H9 (cell line): Measurements from ENCODE around the gene SLC7A5. TPM values are rescaled to one million over a fixed set of nuclear protein-coding genes. Genes with fewer than 3 reads are reported as not detected.

Experiments used
- DNase-seq: peaks from one replicate; pipeline ENCODE4 v3.0.0-alpha.2; 2017
- H2AFZ ChIP-seq: one replicate; pipeline ENCODE4 v1.6.1; 2013; ENCODE audit warnings: mild to moderate bottlenecking, low read length, control low read depth, moderate library complexity
- H2AK5ac ChIP-seq: 2 replicates; pipeline ENCODE4 v1.6.1; 2013; ENCODE audit warnings: low read length, control low read depth, mixed read lengths; ENCODE audit not compliant: insufficient read length
- H2BK120ac ChIP-seq: one replicate; pipeline ENCODE4 v1.6.1; 2013; ENCODE audit warnings: low read depth, mild to moderate bottlenecking, low read length, control low read depth, inconsistent platforms; ENCODE audit not compliant: poor library complexity, severe bottlenecking
- H2BK12ac ChIP-seq: 2 replicates; pipeline ENCODE4 v1.6.1; 2013; ENCODE audit warnings: low read length, control low read depth, mixed read lengths, low read depth; ENCODE audit not compliant: insufficient read length
- H2BK15ac ChIP-seq: 2 replicates; pipeline ENCODE4 v1.6.1; 2013; ENCODE audit warnings: low read depth, low read length, control low read depth
- H2BK20ac ChIP-seq: one replicate; pipeline ENCODE4 v1.6.1; 2013; ENCODE audit warnings: low read depth, mild to moderate bottlenecking, low read length, control low read depth, inconsistent platforms; ENCODE audit not compliant: poor library complexity, severe bottlenecking
- H2BK5ac ChIP-seq: 2 replicates; pipeline ENCODE4 v1.6.1; 2013; ENCODE audit warnings: low read length, control low read depth, mixed read lengths; ENCODE audit not compliant: insufficient read length
- H3K14ac ChIP-seq: 2 replicates; pipeline ENCODE4 v1.6.1; 2013; ENCODE audit warnings: low read length, control low read depth; ENCODE audit not compliant: insufficient read depth
- H3K18ac ChIP-seq: 2 replicates; pipeline ENCODE4 v1.6.1; 2013; ENCODE audit warnings: low read depth, mild to moderate bottlenecking, mixed read lengths, low read length, control low read depth; ENCODE audit not compliant: insufficient read length
- H3K23ac ChIP-seq: 2 replicates; pipeline ENCODE4 v1.6.1; 2013; ENCODE audit warnings: low read length, control low read depth, mixed read lengths, low read depth; ENCODE audit not compliant: insufficient read length
- H3K23me2 ChIP-seq: 2 replicates; pipeline ENCODE4 v1.6.1; 2013; ENCODE audit warnings: low read depth, mild to moderate bottlenecking, mixed read lengths, low read length, control low read depth; ENCODE audit not compliant: insufficient read length, poor library complexity, severe bottlenecking
- H3K27ac ChIP-seq: 2 replicates; pipeline ENCODE4 v1.5.1; 2013; ENCODE audit warnings: low read length, control low read depth, mixed read lengths, low read depth; ENCODE audit not compliant: insufficient read length
- H3K27me3 ChIP-seq: 2 replicates; pipeline ENCODE4 v1.6.1; 2013; ENCODE audit warnings: low read length, control low read depth, inconsistent platforms; ENCODE audit not compliant: insufficient read depth
- H3K4ac ChIP-seq: 2 replicates; pipeline ENCODE4 v1.6.1; 2013; ENCODE audit warnings: low read depth, mild to moderate bottlenecking, control low read depth, inconsistent platforms, low read length, moderate library complexity
- H3K4me1 ChIP-seq: 2 replicates; pipeline ENCODE4 v1.6.1; 2013; ENCODE audit warnings: low read length, control low read depth, inconsistent platforms; ENCODE audit not compliant: insufficient read depth
- H3K4me2 ChIP-seq: 2 replicates; pipeline ENCODE4 v1.6.1; 2013; ENCODE audit warnings: low read length, control low read depth, mixed read lengths; ENCODE audit not compliant: insufficient read length, insufficient read depth
- H3K56ac ChIP-seq: 2 replicates; pipeline ENCODE4 v1.6.1; 2013; ENCODE audit warnings: low read depth, mild to moderate bottlenecking, mixed read lengths, low read length, control low read depth; ENCODE audit not compliant: insufficient read length
- H3K79me1 ChIP-seq: 2 replicates; pipeline ENCODE4 v1.6.1; 2013; ENCODE audit warnings: low read depth, mild to moderate bottlenecking, moderate library complexity, low read length, control low read depth, inconsistent platforms; ENCODE audit not compliant: insufficient read depth, poor library complexity, severe bottlenecking
- H3K79me2 ChIP-seq: 2 replicates; pipeline ENCODE4 v1.6.1; 2013; ENCODE audit warnings: low read length, control low read depth, inconsistent platforms; ENCODE audit not compliant: insufficient read depth
- H3K9ac ChIP-seq: 2 replicates; pipeline ENCODE4 v1.6.1; 2013; ENCODE audit warnings: low read length, control low read depth, mixed read lengths; ENCODE audit not compliant: insufficient read length; ENCODE audit errors: extremely low read depth
- H3K9me3 ChIP-seq: one replicate; pipeline ENCODE4 v1.6.1; 2013; ENCODE audit warnings: low read depth, low read length, inconsistent platforms; ENCODE audit not compliant: control insufficient read depth
- H3T11ph ChIP-seq: one replicate; pipeline ENCODE4 v1.6.1; 2013; ENCODE audit warnings: mild to moderate bottlenecking, low read length, control low read depth, inconsistent platforms
- H4K20me1 ChIP-seq: one replicate; pipeline ENCODE4 v1.6.1; 2013; ENCODE audit not compliant: control insufficient read depth, insufficient read length, insufficient read depth
- H4K5ac ChIP-seq: 2 replicates; pipeline ENCODE4 v1.6.1; 2013; ENCODE audit warnings: low read depth, mild to moderate bottlenecking, mixed read lengths, low read length, control low read depth; ENCODE audit not compliant: insufficient read length
- H4K8ac ChIP-seq: replicated peaks from 2 replicates; pipeline ENCODE4 v1.6.1; 2013; ENCODE audit warnings: low read length, control low read depth, mixed read lengths, low read depth; ENCODE audit not compliant: insufficient read length
- H4K91ac ChIP-seq: 2 replicates; pipeline ENCODE4 v1.6.1; 2013; ENCODE audit warnings: low read depth, mild to moderate bottlenecking, moderate library complexity, mixed read lengths, low read length, control low read depth; ENCODE audit not compliant: insufficient read length
- H3K27ac Mint-ChIP-seq, 3 experiments: 2 replicates in 2 of 3; 3 replicates in 1 of 3; pipeline ENCODE4 v1.8.0; 2020 to 2021; ENCODE audit warnings: mixed read lengths in 3 of 3, mild to moderate bottlenecking in 1 of 3, moderate library complexity in 1 of 3
- H3K27me3 Mint-ChIP-seq: 2 replicates; pipeline ENCODE4 v1.8.0; 2021; ENCODE audit warnings: low read depth, mild to moderate bottlenecking, moderate library complexity, mixed read lengths
- H3K36me3 Mint-ChIP-seq, 3 experiments: 2 replicates in 2 of 3; 3 replicates in 1 of 3; pipeline ENCODE4 v1.8.0; 2020 to 2021; ENCODE audit warnings: low read depth in 3 of 3, mixed read lengths in 3 of 3; ENCODE audit not compliant: insufficient read depth in 1 of 3
- H3K4me1 Mint-ChIP-seq, 2 experiments: 2 replicates each; pipeline ENCODE4 v1.8.0; 2020; ENCODE audit warnings: mixed read lengths in 2 of 2
- H3K4me3 Mint-ChIP-seq, 2 experiments: 2 replicates in 1 of 2; 3 replicates in 1 of 2; pipeline ENCODE4 v1.8.0; 2020 to 2021; ENCODE audit warnings: mild to moderate bottlenecking in 2 of 2, mixed read lengths in 2 of 2, moderate library complexity in 1 of 2
- H3K9me3 Mint-ChIP-seq, 2 experiments: 2 replicates in 1 of 2; 3 replicates in 1 of 2; pipeline ENCODE4 v1.8.0; 2020; ENCODE audit warnings: mild to moderate bottlenecking in 2 of 2, mixed read lengths in 2 of 2, moderate library complexity in 1 of 2
- WGBS: extraction: QIAGEN DNeasy Blood & Tissue Kit; methylation state at CpG from one replicate; pipeline ENCODE4 v1.1.7; 2013; ENCODE audit warnings: missing lambda C conversion rate, low lambda C conversion rate, mixed read lengths; ENCODE audit not compliant: insufficient read length; ENCODE audit errors: extremely low coverage; 5-methylcytosine and 5-hydroxymethylcytosine counted together
- total RNA-seq: library from RNA; stranded (reverse); gene quantifications from 2 replicates; pipeline ENCODE4 v1.2.1, GENCODE V29; 2021
- TF ChIP-seq, protein P1 (sequence below): fragments of 200-600 bp; sonication (generic); conservative IDR thresholded peaks from 3 replicates; pipeline ENCODE4 v1.8.0; 2021; ENCODE audit warnings: antibody characterized with exemption, mild to moderate bottlenecking

The SLC7A5 gene
- total RNA-seq, 1 experiment from 2014 or later: 217 TPM

DNA sequence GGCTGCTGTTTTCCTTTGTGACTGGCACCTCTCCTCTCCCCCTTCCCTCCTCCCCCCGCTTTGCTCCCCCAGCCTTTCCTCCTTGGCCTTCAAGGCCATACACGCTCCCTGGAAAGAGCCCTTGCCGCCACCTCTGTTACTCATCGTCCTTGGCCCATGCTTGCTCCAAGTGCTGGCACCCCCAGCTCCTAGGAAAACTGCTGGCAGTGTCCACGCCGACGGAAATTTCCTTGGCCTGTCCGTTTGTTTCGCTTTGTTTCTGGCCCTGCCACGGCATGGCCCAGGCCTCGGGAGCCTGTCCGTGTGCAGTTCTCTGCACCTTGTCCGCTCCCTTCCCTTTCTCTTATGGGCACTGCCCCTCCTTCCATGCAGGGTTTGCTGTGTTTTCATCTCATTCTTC lies 49.0 kb upstream of the SLC7A5 start:
- Histone ChIP-seq H2BK5ac (no peak overlapping the region), H3K4me2 (no peak overlapping the region), H2AK5ac (no peak overlapping the region), H3K18ac (no peak overlapping the region), H4K5ac (no peak overlapping the region), H3K23ac (no peak overlapping the region), H2BK12ac (no peak overlapping the region), H4K91ac (no peak overlapping the region), H3K4ac (no peak overlapping the region), H3K27me3 (no peaks in the 10 kb centered on the region), H2BK20ac (no peak overlapping the region), H3K23me2 (no peaks in the 10 kb centered on the region), H2AFZ (no peak overlapping the region), H4K8ac (no peak overlapping the region), H3K14ac (no peak overlapping the region), H3K9ac (no peak overlapping the region), H4K20me1 (peaks cover 3% of the 10 kb centered on the region), H3K56ac (no peak overlapping the region), H3T11ph (no peak overlapping the region), H2BK15ac (no peak overlapping the region), H3K4me1 (no peaks in the 10 kb centered on the region), H3K27ac (no peak overlapping the region), H3K79me1 (no peaks in the 10 kb centered on the region), H3K79me2 (no peaks in the 10 kb centered on the region), H2BK120ac (no peak overlapping the region), H3K9me3 (no peaks in the 10 kb centered on the region)
- peaks cover 3% of the 10 kb centered on the region for H3K27me3 Mint-ChIP-seq
- TF ChIP-seq, protein P1, sequence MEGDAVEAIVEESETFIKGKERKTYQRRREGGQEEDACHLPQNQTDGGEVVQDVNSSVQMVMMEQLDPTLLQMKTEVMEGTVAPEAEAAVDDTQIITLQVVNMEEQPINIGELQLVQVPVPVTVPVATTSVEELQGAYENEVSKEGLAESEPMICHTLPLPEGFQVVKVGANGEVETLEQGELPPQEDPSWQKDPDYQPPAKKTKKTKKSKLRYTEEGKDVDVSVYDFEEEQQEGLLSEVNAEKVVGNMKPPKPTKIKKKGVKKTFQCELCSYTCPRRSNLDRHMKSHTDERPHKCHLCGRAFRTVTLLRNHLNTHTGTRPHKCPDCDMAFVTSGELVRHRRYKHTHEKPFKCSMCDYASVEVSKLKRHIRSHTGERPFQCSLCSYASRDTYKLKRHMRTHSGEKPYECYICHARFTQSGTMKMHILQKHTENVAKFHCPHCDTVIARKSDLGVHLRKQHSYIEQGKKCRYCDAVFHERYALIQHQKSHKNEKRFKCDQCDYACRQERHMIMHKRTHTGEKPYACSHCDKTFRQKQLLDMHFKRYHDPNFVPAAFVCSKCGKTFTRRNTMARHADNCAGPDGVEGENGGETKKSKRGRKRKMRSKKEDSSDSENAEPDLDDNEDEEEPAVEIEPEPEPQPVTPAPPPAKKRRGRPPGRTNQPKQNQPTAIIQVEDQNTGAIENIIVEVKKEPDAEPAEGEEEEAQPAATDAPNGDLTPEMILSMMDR: no peak
- no peaks in the 10 kb centered on the region; a peak in 1 of 5 replicates for H3K9me3 Mint-ChIP-seq
- H3K4me3 Mint-ChIP-seq: no peak overlapping the region
- H3K4me1 Mint-ChIP-seq: peaks cover 5 to 11% of the 10 kb centered on the region in 2 experiments
- no peak for DNase-seq
- WGBS: no CpG with 5 or more reads among the region's 13 CpGs
- 0 out of 7 replicates have a peak overlapping the region, but pooled peaks of 1 of the 3 experiments have one; percentile 1 for H3K27ac Mint-ChIP-seq
- H3K36me3 Mint-ChIP-seq: no peaks in the 10 kb centered on the region; a peak in 1 of 7 replicates
